ENCODE data around the gene ZSWIM3. TPM values are rescaled to one million over a fixed set of nuclear protein-coding genes. Genes with fewer than 3 reads are reported as not detected.
A peak's percentile ranks its signal among the peaks of the same experiment; 100 is the strongest.

Gene ZSWIM3
- total RNA-seq, 6 experiments from 2014 or later, result 1.7 to 2.7 (median 1.9) TPM

DNA sequence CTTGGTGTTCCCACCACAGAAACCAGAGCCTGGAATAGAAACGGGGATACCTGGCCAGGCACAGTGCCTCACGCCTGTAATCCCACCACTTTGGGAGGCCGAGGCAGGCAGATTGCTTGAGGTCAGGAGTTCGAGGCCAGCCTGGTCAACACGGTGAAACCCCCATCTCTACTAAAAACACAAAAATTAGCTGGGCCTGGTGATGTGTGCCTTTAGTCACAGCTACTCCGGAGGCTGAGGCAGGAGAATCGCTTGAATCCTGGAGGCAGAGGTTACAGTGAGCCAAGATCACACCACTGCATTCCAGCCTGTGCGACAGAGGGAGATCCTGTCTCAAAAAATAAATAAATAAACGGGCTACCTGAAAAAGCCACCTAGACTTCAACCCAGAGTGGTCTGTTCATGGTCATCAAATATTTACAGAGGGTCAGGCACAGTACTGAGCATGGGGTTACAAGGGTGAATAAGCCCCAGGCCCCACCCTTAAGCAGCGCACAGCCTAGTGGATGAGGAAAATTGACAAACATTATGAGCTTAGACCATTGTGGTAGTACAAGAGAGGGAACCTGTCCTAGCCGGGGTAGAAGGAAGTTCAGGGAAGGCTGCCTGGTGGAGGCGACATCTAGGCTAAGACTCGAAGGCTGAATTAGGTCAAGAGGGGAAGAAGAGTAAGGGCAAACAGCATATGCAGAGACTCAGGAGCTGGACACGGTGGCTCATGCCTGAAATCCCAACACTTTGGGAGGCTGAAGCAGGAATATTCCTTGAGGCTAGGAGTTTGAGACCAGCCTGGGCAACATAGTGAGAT lies 69.9 kb downstream of the ZSWIM3 start:
- intact Hi-C loops (cut with DNase I), result no loop called here
- 23% methylated on average over 9 of the region's 14 CpGs for WGBS (ENCODE audit: insufficient coverage, low coverage, low lambda C conversion rate, missing lambda C conversion rate)
- peak; percentile 39 to 68 (median 64) for ATAC-seq
- H3K36me3 ChIP-seq, result no peaks in the 10 kb centered on the region
- H3K27me3 ChIP-seq, result no peaks in the 10 kb centered on the region
- no peak overlapping the region for H3K4me3 ChIP-seq
- DNase-seq, result no peak
- no peak overlapping the region for H3K27ac ChIP-seq
- no peaks in the 10 kb centered on the region for H3K9me3 ChIP-seq
- H3K4me1 ChIP-seq, result peaks cover 0 to 19% (median 7%) of the 10 kb centered on the region in 4 donors
- TF ChIP-seq CTCF (IDR thresholded peaks at IDR 0.05), result no peak
- no peak for TF ChIP-seq POLR2A (IDR thresholded peaks at IDR 0.05)

Other genes with a start within 250 kb of the ZSWIM3 start
- gene WFDC10A, start 227.9 kb upstream of the ZSWIM3 start, total RNA-seq, result not detected
- gene WFDC9, start 226.3 kb upstream of the ZSWIM3 start, total RNA-seq, result not detected
- gene WFDC11, start 187.4 kb upstream of the ZSWIM3 start, total RNA-seq, result not detected
- not detected for gene WFDC13, start 155.6 kb upstream of the ZSWIM3 start, total RNA-seq
- gene WFDC10B, start 152.6 kb upstream of the ZSWIM3 start, total RNA-seq, result not detected
- gene SPINT4, start 135.3 kb upstream of the ZSWIM3 start, total RNA-seq, result not detected
- gene WFDC3, start 65.7 kb upstream of the ZSWIM3 start, total RNA-seq, result under 1 TPM in 2 of 6 experiments, not detected in 4; 0.49 to 0.73 TPM
- 10 to 100 TPM in 3 of 6 experiments, 1 to 10 TPM in 3; 7.5 to 15.7 (median 11.3) TPM for gene DNTTIP1, start 65.7 kb upstream of the ZSWIM3 start, total RNA-seq
- gene UBE2C, start 45.0 kb upstream of the ZSWIM3 start, total RNA-seq, result 1 to 10 TPM in 4 of 6 experiments, under 1 TPM in 1, not detected in 1; 0.66 to 5.8 (median 3.7) TPM
- 1 to 10 TPM in 1 of 6 experiments, under 1 TPM in 2, not detected in 3; 0.37 to 3.5 (median 0.86) TPM for gene TNNC2, start 30.3 kb upstream of the ZSWIM3 start, total RNA-seq
- 10 to 100 TPM in 2 of 6 experiments, 1 to 10 TPM in 4; 3.4 to 21.8 (median 6.8) TPM for gene SNX21, start 23.8 kb upstream of the ZSWIM3 start, total RNA-seq
- gene ACOT8, start 222 bp upstream of the ZSWIM3 start, total RNA-seq, result 10 to 100 TPM; 13.9 to 32.1 (median 19.4) TPM
- gene ZSWIM1, start 23.6 kb downstream of the ZSWIM3 start, total RNA-seq, result 1 to 10 TPM; 2.4 to 3.3 (median 3.1) TPM
- 1 to 10 TPM in 5 of 6 experiments, under 1 TPM in 1; 0.50 to 3.2 (median 2.0) TPM for gene SPATA25, start 30.0 kb downstream of the ZSWIM3 start, total RNA-seq
- gene NEURL2, start 33.6 kb downstream of the ZSWIM3 start, total RNA-seq, result 1 to 10 TPM; 3.6 to 8.8 (median 5.4) TPM
- gene CTSA, start 33.7 kb downstream of the ZSWIM3 start, total RNA-seq, result 100 to 1,000 TPM in 3 of 6 experiments, 10 to 100 TPM in 3; 54.4 to 194 (median 134) TPM
- 10 to 100 TPM in 5 of 6 experiments, 1 to 10 TPM in 1; 9.6 to 70.2 (median 35.6) TPM for gene PLTP, start 54.5 kb downstream of the ZSWIM3 start, total RNA-seq
- gene PCIF1, start 77.1 kb downstream of the ZSWIM3 start, total RNA-seq, result 10 to 100 TPM in 2 of 6 experiments, 1 to 10 TPM in 4; 7.8 to 12.1 (median 9.5) TPM
- gene ZNF335, start 114.6 kb downstream of the ZSWIM3 start, total RNA-seq, result 1 to 10 TPM; 6.5 to 9.3 (median 7.8) TPM
- 1 to 10 TPM in 4 of 6 experiments, under 1 TPM in 2; 0.61 to 2.4 (median 1.3) TPM for gene MMP9, start 151.3 kb downstream of the ZSWIM3 start, total RNA-seq
- gene SLC12A5, start 171.6 kb downstream of the ZSWIM3 start, total RNA-seq, result under 1 TPM in 3 of 6 experiments, not detected in 3; 0.32 to 0.91 (median 0.64) TPM
- gene NCOA5, start 232.3 kb downstream of the ZSWIM3 start, total RNA-seq, result 10 to 100 TPM in 1 of 6 experiments, 1 to 10 TPM in 5; 5.1 to 10.4 (median 8.8) TPM

Data from right lobe of liver (tissue), 6 donors.